ENCODE measurements around the gene ALDH3B1. TPM values are rescaled to one million over a fixed set of nuclear protein-coding genes. Genes with fewer than 3 reads are reported as not detected.
A peak's percentile ranks its signal among the peaks of the same experiment; 100 is the strongest.

Gene ALDH3B1
- total and polyA plus RNA-seq, 2 of the 4 experiments (the other 2 are of a cell fraction), result 11.8 to 22.8 TPM

DNA sequence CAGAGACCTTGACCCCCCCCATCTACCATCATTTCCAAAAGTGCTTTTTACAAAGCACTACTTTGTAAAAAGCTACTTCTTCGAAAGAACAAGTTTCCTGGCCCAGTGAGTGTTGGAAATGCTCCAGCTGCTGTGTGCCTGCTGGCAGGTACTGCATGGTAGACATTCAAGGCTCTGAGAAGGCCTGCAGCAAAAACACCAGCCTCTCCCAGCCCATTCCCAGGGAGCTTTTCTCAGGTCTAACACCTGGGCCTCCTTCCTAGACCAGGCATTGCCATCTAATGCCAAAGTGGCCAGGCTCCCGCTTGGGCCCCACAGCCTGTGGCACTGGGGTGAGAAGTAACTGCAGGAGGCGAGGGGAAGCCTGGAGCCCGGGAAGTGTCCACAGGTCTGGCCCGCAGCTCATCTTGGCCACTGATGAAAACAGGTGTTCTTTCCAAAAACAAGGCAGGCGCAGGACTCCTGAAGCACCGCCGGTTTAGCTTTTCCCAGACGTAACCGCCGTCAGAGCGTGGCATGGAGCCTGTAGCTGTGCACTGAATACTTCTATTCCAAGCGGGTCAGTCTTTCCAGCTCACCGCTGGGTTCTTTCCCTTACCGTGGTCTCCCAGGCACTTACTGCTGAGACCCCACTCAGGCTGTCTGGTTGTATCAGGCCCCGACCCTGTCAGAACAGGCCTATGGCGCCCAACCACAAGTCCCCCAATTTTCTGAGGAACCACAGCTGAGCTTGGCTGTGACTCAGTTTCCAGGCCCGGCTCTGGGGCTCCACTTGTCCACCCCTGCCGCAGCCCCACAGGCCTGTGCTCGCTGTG, 27.5 kb downstream of the ALDH3B1 start:
- Histone ChIP-seq H3K27ac (ENCODE audit: insufficient read depth, low read length) (peak overlapping the region; percentile 85; the same call in 1 of the 2 replicates), H3K4ac (ENCODE audit: low read depth, low read length) (no peak overlapping the region), H3K9ac (ENCODE audit: low read depth, low read length) (no peak overlapping the region), H3K14ac (replicated peaks; ENCODE audit: low read depth, low read length) (no peak overlapping the region), H3K9me3 (ENCODE audit: control insufficient read depth, insufficient read depth, low read length) (no peaks in the 10 kb centered on the region), H4K91ac (ENCODE audit: insufficient read depth, low read depth, low read length) (peak overlapping the region; percentile 99; the same call in 1 of the 2 replicates), H3K56ac (ENCODE audit: extremely low read depth, insufficient read depth, low read length) (no peak overlapping the region), H2BK20ac (ENCODE audit: low read depth, low read length) (no peak overlapping the region), H3K79me1 (ENCODE audit: low read depth in 1 of 2, low read length in 2 of 2) (peaks cover 7 to 49% of the 10 kb centered on the region in 2 experiments; a peak in 3 of 4 replicates), H3K4me1 (ENCODE audit: control insufficient read depth, insufficient read depth, low read length) (peaks cover 20% of the 10 kb centered on the region), H3K9me1 (ENCODE audit: insufficient read depth, low read length) (no peaks in the 10 kb centered on the region), H4K5ac (ENCODE audit: low read depth, low read length) (peak overlapping the region; percentile 20; the same call in 1 of the 2 replicates), H3K18ac (ENCODE audit: low read depth, low read length) (no peak overlapping the region), H3K36me3 (ENCODE audit: control insufficient read depth, insufficient read depth, low read length) (peaks cover 18% of the 10 kb centered on the region; the same call in 1 of the 2 replicates), H3K23ac (ENCODE audit: low read depth, low read length) (no peak overlapping the region), H2AK9ac (replicated peaks; ENCODE audit: low read depth, low read length, poor library complexity) (peak overlapping the region; percentile 94), H3K4me3 (ENCODE audit: insufficient read depth, low read depth, low read length) (no peak overlapping the region), H2BK15ac (ENCODE audit: low read depth, low read length) (no peak overlapping the region), H2BK5ac (ENCODE audit: low read depth, low read length, poor library complexity, severe bottlenecking) (peak overlapping the region; percentile 81), H2AFZ (replicated peaks; ENCODE audit: low read length, poor library complexity) (no peak overlapping the region), H2AK5ac (ENCODE audit: low read depth, low read length) (0 out of 2 replicates have a peak overlapping the region, but pooled peaks have one; percentile 81), H3K27me3 (ENCODE audit: control insufficient read depth, insufficient read depth, low read length) (no peaks in the 10 kb centered on the region), H3K4me2 (ENCODE audit: low read depth, low read length) (no peak overlapping the region), H2BK120ac (ENCODE audit: low read depth, low read length) (no peak overlapping the region), H4K8ac (ENCODE audit: low read depth in 2 of 2, low read length in 2 of 2) (peak overlapping the region; percentile 96 to 100), H4K20me1 (ENCODE audit: insufficient read depth, low read length) (no peaks in the 10 kb centered on the region; the same call in 1 of the 2 replicates)
- no TSS peak for BruUV-seq (replicated peaks)
- ChIA-PET POLR2A (ENCODE audit: unreplicated experiment) (no interaction called here), CTCF (no interaction called here)
- ATAC-seq (ENCODE audit: low read depth) (no peak), DNase-seq (no peak)
- in situ Hi-C loops (cut with MboI; ENCODE audit: low sequenced_read_pairs) (no loop called here), intact Hi-C loops (cut with micrococcal nuclease) (no loop called here), dilution Hi-C loops (cut with HindIII; ENCODE audit: low sequenced_read_pairs, unreplicated experiment) (no loop called here)
- TF ChIP-seq CHD1 (IDR thresholded peaks at IDR 0.05; ENCODE audit: low read depth, low read length) (no peak), FOS (IDR thresholded peaks at IDR 0.05; ENCODE audit: low read depth, low read length) (no peak), NFE2L2 (IDR thresholded peaks at IDR 0.05; ENCODE audit: low read depth, low read length) (no peak), BHLHE40 (IDR thresholded peaks at IDR 0.05; ENCODE audit: low read depth, low read length) (no peak), MXI1 (IDR thresholded peaks at IDR 0.05; ENCODE audit: borderline replicate concordance, low read depth, low read length) (no peak), MAZ (IDR thresholded peaks at IDR 0.05; ENCODE audit: borderline replicate concordance, low read depth, low read length) (no peak), SMC3 (IDR thresholded peaks at IDR 0.05; ENCODE audit: low read depth, low read length) (no peak), CEBPB (IDR thresholded peaks at IDR 0.05; ENCODE audit: low read depth, low read length) (no peak), RAD21 (IDR thresholded peaks at IDR 0.05; ENCODE audit: low read length) (no peak), RCOR1 (IDR thresholded peaks at IDR 0.05; ENCODE audit: insufficient replicate concordance, low read length) (no peak)
- TF ChIP-seq, protein P1, sequence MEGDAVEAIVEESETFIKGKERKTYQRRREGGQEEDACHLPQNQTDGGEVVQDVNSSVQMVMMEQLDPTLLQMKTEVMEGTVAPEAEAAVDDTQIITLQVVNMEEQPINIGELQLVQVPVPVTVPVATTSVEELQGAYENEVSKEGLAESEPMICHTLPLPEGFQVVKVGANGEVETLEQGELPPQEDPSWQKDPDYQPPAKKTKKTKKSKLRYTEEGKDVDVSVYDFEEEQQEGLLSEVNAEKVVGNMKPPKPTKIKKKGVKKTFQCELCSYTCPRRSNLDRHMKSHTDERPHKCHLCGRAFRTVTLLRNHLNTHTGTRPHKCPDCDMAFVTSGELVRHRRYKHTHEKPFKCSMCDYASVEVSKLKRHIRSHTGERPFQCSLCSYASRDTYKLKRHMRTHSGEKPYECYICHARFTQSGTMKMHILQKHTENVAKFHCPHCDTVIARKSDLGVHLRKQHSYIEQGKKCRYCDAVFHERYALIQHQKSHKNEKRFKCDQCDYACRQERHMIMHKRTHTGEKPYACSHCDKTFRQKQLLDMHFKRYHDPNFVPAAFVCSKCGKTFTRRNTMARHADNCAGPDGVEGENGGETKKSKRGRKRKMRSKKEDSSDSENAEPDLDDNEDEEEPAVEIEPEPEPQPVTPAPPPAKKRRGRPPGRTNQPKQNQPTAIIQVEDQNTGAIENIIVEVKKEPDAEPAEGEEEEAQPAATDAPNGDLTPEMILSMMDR (conservative IDR thresholded peaks at IDR 0.05; ENCODE audit: low read depth, low read length), result no peak
- TF ChIP-seq, protein P2, sequence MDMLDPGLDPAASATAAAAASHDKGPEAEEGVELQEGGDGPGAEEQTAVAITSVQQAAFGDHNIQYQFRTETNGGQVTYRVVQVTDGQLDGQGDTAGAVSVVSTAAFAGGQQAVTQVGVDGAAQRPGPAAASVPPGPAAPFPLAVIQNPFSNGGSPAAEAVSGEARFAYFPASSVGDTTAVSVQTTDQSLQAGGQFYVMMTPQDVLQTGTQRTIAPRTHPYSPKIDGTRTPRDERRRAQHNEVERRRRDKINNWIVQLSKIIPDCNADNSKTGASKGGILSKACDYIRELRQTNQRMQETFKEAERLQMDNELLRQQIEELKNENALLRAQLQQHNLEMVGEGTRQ (IDR thresholded peaks at IDR 0.05; ENCODE audit: low read depth, low read length), result no peak
- WGBS, 2 experiments (ENCODE audit: extremely low coverage in 2 of 2, insufficient read length in 1 of 2), result 82% methylated on average over 16 of the region's 20 CpGs; no CpG with 5 or more reads in 1 of the 2 experiments

All from IMR-90 (cell line).